Activated naive CD4-positive, alpha-beta T cell treated with anti-CD3 and anti-CD28 coated beads, Interleukin-2, amount 10 ng/mL, durations not matched to agents 5 hours and 36 hours (primary cell): ENCODE data around the gene SEC23A. TPM values are rescaled to one million over a fixed set of nuclear protein-coding genes. Genes with fewer than 3 reads are reported as not detected.

ENCODE experiments used
- total RNA-seq, 2 experiments: library from RNA; stranded (reverse); gene quantifications; one replicate each; pipeline ENCODE4 v1.2.3, GENCODE V29; 2021

Gene SEC23A
- 10 to 100 TPM; 46.7 to 48.0 TPM for total RNA-seq

GRCh38 chr14:39102969-39103957 is at the start of gene SEC23A:
Gene SEC23A (minus strand): TSS chr14:39103235. CDS start chr14:39096118, 7,117 bp downstream.

GRCh38 chr14:39114073-39114838 is 11.2 kb upstream of the SEC23A start, which contains the start of gene GEMIN2:
Gene GEMIN2 (plus strand): TSS chr14:39114323. CDS start chr14:39114339, 16 bp downstream.

Other genes with a start within 250 kb of the SEC23A start
- gene GEMIN2, start 11.1 kb upstream of the SEC23A start, total RNA-seq, result 10 to 100 TPM; 15.1 to 17.2 TPM
- 10 to 100 TPM; 30.0 to 30.2 TPM for gene TRAPPC6B, start 67.1 kb upstream of the SEC23A start, total RNA-seq
- gene PNN, start 72.0 kb upstream of the SEC23A start, total RNA-seq, result 10 to 100 TPM; 81.3 to 88.9 TPM
- 10 to 100 TPM; 24.3 to 25.2 TPM for gene MIA2, start 130.7 kb upstream of the SEC23A start, total RNA-seq